Activated CD4-positive, alpha-beta T cell treated with anti-CD3 and anti-CD28 coated beads for 1 hour (primary cell): ENCODE measurements around the gene VWF.

ENCODE experiments used
- DNase-seq: peaks from one replicate; pipeline ENCODE4 v3.0.0-alpha.2; 2020

The VWF gene

GRCh38 chr12:5904441-5904840 is 220.0 kb downstream of the VWF start:
- DNase-seq, result no peak

GRCh38 chr12:5902736-5903135 is 221.7 kb downstream of the VWF start:
- no peak for DNase-seq

- no peak for DNase-seq
Measured at GRCh38 chr12:5901416-5901815, 223.1 kb downstream of the VWF start.

- DNase-seq, result no peak
Measured at GRCh38 chr12:5900533-5901205, 223.8 kb downstream of the VWF start.

- no peak for DNase-seq
Measured at GRCh38 chr12:5900076-5900475, 224.4 kb downstream of the VWF start.

GRCh38 chr12:5899675-5900074 is 224.8 kb downstream of the VWF start:
- DNase-seq, result no peak

- no peak for DNase-seq
Measured at GRCh38 chr12:5898874-5899273, 225.6 kb downstream of the VWF start.
